DND-41 (cell line): ENCODE data around the gene AKAP9.

ENCODE experiments used
- CTCF ChIP-seq: IDR thresholded peaks from 2 replicates; pipeline ENCODE4 v1.5.1; 2012; ENCODE audit warnings: borderline replicate concordance, low read length, moderate library complexity, mild to moderate bottlenecking; ENCODE audit not compliant: poor library complexity, severe bottlenecking; ENCODE audit errors: extremely low read depth
- EZH2 ChIP-seq: IDR thresholded peaks from 3 replicates; pipeline ENCODE4 v1.6.1; 2012; ENCODE audit warnings: borderline replicate concordance, low read depth, mild to moderate bottlenecking, moderate library complexity, low read length, inconsistent platforms; ENCODE audit not compliant: severe bottlenecking

- TF ChIP-seq CTCF (peak; percentile 64), EZH2 (no peak)
These were observed 193.1 kb downstream of the AKAP9 start for GRCh38 chr7:92133737-92134270.
